ENCODE data around the gene ATP5F1D. TPM values are rescaled to one million over a fixed set of nuclear protein-coding genes. Genes with fewer than 3 reads are reported as not detected.

Gene ATP5F1D
- total and polyA plus RNA-seq, 12 donors = 15.6 to 1,534 (median 229) TPM

- no peaks in the 10 kb centered on the region for H3K9me3 ChIP-seq (replicated peaks in 1 of 3)
- no peak for TF ChIP-seq POLR2A (IDR thresholded peaks at IDR 0.05)
- TF ChIP-seq, protein P1, sequence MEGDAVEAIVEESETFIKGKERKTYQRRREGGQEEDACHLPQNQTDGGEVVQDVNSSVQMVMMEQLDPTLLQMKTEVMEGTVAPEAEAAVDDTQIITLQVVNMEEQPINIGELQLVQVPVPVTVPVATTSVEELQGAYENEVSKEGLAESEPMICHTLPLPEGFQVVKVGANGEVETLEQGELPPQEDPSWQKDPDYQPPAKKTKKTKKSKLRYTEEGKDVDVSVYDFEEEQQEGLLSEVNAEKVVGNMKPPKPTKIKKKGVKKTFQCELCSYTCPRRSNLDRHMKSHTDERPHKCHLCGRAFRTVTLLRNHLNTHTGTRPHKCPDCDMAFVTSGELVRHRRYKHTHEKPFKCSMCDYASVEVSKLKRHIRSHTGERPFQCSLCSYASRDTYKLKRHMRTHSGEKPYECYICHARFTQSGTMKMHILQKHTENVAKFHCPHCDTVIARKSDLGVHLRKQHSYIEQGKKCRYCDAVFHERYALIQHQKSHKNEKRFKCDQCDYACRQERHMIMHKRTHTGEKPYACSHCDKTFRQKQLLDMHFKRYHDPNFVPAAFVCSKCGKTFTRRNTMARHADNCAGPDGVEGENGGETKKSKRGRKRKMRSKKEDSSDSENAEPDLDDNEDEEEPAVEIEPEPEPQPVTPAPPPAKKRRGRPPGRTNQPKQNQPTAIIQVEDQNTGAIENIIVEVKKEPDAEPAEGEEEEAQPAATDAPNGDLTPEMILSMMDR (IDR thresholded peaks at IDR 0.05) = no peak
- H3K27me3 ChIP-seq = peaks cover 30% of the 10 kb centered on the region
- peaks cover under 1 to 7% of the 10 kb centered on the region in 2 donors for H3K4me1 ChIP-seq (replicated peaks in 1 of 2)
- DNase-seq = no peak
- H3K4me3 ChIP-seq = no peak overlapping the region
- WGBS, 4 donors = 53 to 71% (median 61%) methylated on average over 6 to 15 of the region's 15 CpGs
- H3K36me3 ChIP-seq (replicated peaks in 1 of 2) = peaks cover 0 to 17% of the 10 kb centered on the region in 2 donors
- H3K27ac ChIP-seq = no peak overlapping the region
- intact Hi-C loops (cut with DNase I) = loop anchor here (10.0 kb wide), 2 partner anchors 103 to 233 kb away; partner anchors contain the start of genes ADAMTSL5 (in 1 of the 2) and NDUFS7 (in 1 of the 2)
Measured at GRCh38 chr19:1281569-1282287, 40.2 kb downstream of the ATP5F1D start.

DNA sequence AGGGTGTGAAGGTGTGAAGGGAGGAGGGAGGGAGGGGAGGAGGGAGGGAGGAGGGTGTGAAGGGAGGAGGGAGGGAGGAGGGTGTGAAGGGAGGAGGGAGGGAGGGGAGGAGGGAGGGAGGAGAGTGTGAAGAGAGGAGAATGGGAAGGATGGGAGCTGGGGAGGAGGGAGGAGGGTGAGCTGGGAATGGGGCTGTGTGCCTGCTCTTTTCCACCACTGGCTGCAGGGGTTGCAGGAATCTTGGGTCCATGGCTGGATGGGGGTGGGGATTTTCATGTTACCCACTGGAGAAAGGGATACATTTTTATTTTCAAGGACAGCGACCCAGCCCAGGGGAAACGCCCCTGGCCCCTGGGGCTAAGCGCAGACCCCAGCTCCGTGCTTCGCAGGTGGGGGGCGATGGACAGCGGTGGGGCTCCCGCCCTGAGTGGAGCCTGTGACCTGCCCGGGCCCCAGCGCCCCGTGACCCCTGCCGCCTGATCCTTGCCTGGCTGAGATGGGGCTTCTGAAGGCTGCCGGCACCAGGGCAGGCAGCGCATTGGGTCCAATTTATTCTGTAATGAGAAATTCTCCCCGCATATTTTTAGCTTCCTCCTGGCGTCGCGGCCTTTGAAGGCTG lies 41.1 kb downstream of the ATP5F1D start:
- Histone ChIP-seq H3K36me3 (replicated peaks in 1 of 2) (peaks cover 0 to 10% of the 10 kb centered on the region in 2 donors), H3K4me1 (replicated peaks in 1 of 2) (peaks cover 0 to 5% of the 10 kb centered on the region in 2 donors), H3K4me3 (no peak overlapping the region), H3K27ac (no peak overlapping the region), H3K27me3 (peaks cover 39% of the 10 kb centered on the region), H3K9me3 (replicated peaks in 1 of 3) (no peaks in the 10 kb centered on the region)
- 70 to 75% (median 73%) methylated on average over 9 to 18 of the region's 18 CpGs for WGBS, 4 donors
- TF ChIP-seq POLR2A (IDR thresholded peaks at IDR 0.05) = no peak
- TF ChIP-seq, protein P1 (IDR thresholded peaks at IDR 0.05) = no peak
- intact Hi-C loops (cut with DNase I) = loop anchor here (10.0 kb wide), 2 partner anchors 102 to 232 kb away; partner anchors contain the start of genes ADAMTSL5 (in 1 of the 2) and NDUFS7 (in 1 of the 2)
- no peak for DNase-seq

DNA sequence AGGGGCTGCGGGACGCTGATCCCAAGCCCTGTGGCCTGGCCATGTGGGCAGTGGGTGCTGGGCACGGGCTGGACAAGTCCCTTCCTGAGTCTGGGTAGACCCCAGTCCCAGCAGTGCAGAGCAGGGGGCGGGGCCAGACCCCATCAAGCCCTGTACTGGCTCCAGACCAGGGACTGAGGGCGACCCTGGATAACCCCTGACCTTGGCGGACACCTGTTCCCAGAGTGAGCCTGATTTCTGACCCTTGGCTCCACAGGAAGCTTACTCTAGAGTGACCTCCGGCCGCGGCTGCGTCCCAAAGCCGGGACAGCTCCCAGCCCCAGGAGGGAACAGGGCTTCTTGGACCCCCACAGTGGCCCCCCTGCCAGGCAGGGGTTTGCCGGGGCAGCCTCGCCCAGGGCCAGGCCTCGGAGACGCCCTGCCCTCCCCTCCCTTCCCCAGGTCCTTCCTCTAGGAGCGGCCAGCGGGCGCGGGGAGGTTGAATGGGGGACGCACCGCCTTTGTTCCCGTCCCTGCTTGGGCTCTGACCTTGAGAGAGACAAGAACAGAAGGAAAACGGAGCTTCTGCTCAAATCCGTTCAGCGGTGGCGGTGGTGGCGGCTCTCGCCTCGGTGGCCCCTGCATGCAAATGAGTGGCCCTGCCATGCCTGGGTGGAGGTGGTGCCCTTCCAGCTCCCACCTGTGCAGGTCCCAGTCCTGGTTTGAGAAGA lies 41.8 kb downstream of the ATP5F1D start:
- Histone ChIP-seq H3K4me3 (no peak overlapping the region), H3K9me3 (replicated peaks in 1 of 3) (no peaks in the 10 kb centered on the region), H3K4me1 (replicated peaks in 1 of 2) (peaks cover 0 to 5% of the 10 kb centered on the region in 2 donors), H3K27me3 (peaks cover 45% of the 10 kb centered on the region), H3K36me3 (replicated peaks in 1 of 2) (peaks cover 0 to 8% of the 10 kb centered on the region in 2 donors), H3K27ac (no peak overlapping the region)
- intact Hi-C loops (cut with DNase I) = loop anchor here (10.0 kb wide), 2 partner anchors 101 to 231 kb away; partner anchors contain the start of genes ADAMTSL5 (in 1 of the 2) and NDUFS7 (in 1 of the 2)
- TF ChIP-seq, protein P1 (IDR thresholded peaks at IDR 0.05) = no peak
- TF ChIP-seq POLR2A (IDR thresholded peaks at IDR 0.05) = no peak
- DNase-seq = no peak
- WGBS, 4 donors = 37 to 59% (median 44%) methylated on average over 6 to 29 of the region's 29 CpGs

- H3K4me3 ChIP-seq = no peak overlapping the region
- 78 to 100% (median 85%) methylated on average over 1 to 12 of the region's 12 CpGs for WGBS, 4 donors
- H3K36me3 ChIP-seq (replicated peaks in 1 of 2) = peaks cover 0 to 6% of the 10 kb centered on the region in 2 donors
- no peaks in the 10 kb centered on the region for H3K9me3 ChIP-seq (replicated peaks in 1 of 3)
- intact Hi-C loops (cut with DNase I) = loop anchor here (10.0 kb wide), 2 partner anchors 101 to 231 kb away; partner anchors contain the start of genes ADAMTSL5 (in 1 of the 2) and NDUFS7 (in 1 of the 2)
- TF ChIP-seq POLR2A (IDR thresholded peaks at IDR 0.05) = no peak
- TF ChIP-seq, protein P1 (IDR thresholded peaks at IDR 0.05) = no peak
- no peak for DNase-seq
- no peak overlapping the region for H3K27ac ChIP-seq
- peaks cover 50% of the 10 kb centered on the region for H3K27me3 ChIP-seq
- peaks cover 0 to 5% of the 10 kb centered on the region in 2 donors for H3K4me1 ChIP-seq (replicated peaks in 1 of 2)
Measured at GRCh38 chr19:1283917-1284292, 42.4 kb downstream of the ATP5F1D start.

Data from adrenal gland (tissue), 12 donors.